CD8-positive, alpha-beta memory T cell (primary cell): ENCODE data around the gene MACROD2. TPM values are rescaled to one million over a fixed set of nuclear protein-coding genes. Genes with fewer than 3 reads are reported as not detected.

Experiments used
- CTCF ChIA-PET: fragments of 350-600 bp; sonication (Branson Sonifier 250); formaldehyde crosslinking; loops from one replicate; lab custom pipeline; 2021; ENCODE audit warnings: antibody characterized with exemption; lab: Charles Lee
- POLR2A ChIA-PET: fragments of 350-600 bp; sonication (Branson Sonifier 250); formaldehyde crosslinking; loops from one replicate; lab custom pipeline; 2021; ENCODE audit warnings: antibody characterized with exemption; lab: Charles Lee
- DNase-seq, 5 donors: peaks; one replicate each; pipeline versions ENCODE4 v3.0.0 to v3.0.0-alpha.2; 2020 to 2022; ENCODE audit warnings: mixed read lengths in 1 of 5
- H3K27ac ChIP-seq: one replicate; pipeline ENCODE4 v1.7.0; 2013; ENCODE audit warnings: low read depth, mild to moderate bottlenecking, low read length, moderate library complexity
- H3K27me3 ChIP-seq: 2 replicates; pipeline ENCODE4 v1.7.0; 2013; ENCODE audit warnings: low read length, mild to moderate bottlenecking; ENCODE audit not compliant: insufficient read depth, poor library complexity, severe bottlenecking
- H3K36me3 ChIP-seq: 2 replicates; pipeline ENCODE4 v1.7.0; 2013; ENCODE audit warnings: mild to moderate bottlenecking, low read length, moderate library complexity; ENCODE audit not compliant: insufficient read depth
- H3K4me1 ChIP-seq: 2 replicates; pipeline ENCODE4 v1.7.0; 2013; ENCODE audit warnings: mild to moderate bottlenecking, low read length, moderate library complexity; ENCODE audit not compliant: insufficient read depth
- H3K4me3 ChIP-seq: 2 replicates; pipeline ENCODE4 v1.7.0; 2013; ENCODE audit warnings: mild to moderate bottlenecking, low read length
- H3K9me3 ChIP-seq: 2 replicates; pipeline ENCODE4 v1.7.0; 2013; ENCODE audit warnings: mild to moderate bottlenecking, low read length
- H3K27ac Mint-ChIP-seq, 8 donors: one replicate each; pipeline ENCODE4 v1.8.0; 2020 to 2021; ENCODE audit warnings: mixed read lengths in 8 of 8, mild to moderate bottlenecking in 6 of 8, inconsistent platforms in 3 of 8, moderate library complexity in 3 of 8
- H3K27me3 Mint-ChIP-seq, 2 donors: one replicate each; pipeline ENCODE4 v1.8.0; 2020 to 2021; ENCODE audit warnings: mixed read lengths in 2 of 2, mild to moderate bottlenecking in 1 of 2, moderate library complexity in 1 of 2
- H3K36me3 Mint-ChIP-seq, 3 donors: one replicate each; pipeline ENCODE4 v1.8.0; 2020 to 2021; ENCODE audit warnings: mixed read lengths in 3 of 3, inconsistent platforms in 1 of 3, mild to moderate bottlenecking in 1 of 3
- H3K4me1 Mint-ChIP-seq, 3 donors: one replicate each; pipeline ENCODE4 v1.8.0; 2020 to 2021; ENCODE audit warnings: mixed read lengths in 3 of 3, inconsistent platforms in 1 of 3, mild to moderate bottlenecking in 1 of 3
- H3K4me3 Mint-ChIP-seq, 7 donors: one replicate each; pipeline ENCODE4 v1.8.0; 2020 to 2021; ENCODE audit warnings: mixed read lengths in 7 of 7, mild to moderate bottlenecking in 6 of 7, moderate library complexity in 4 of 7, inconsistent platforms in 2 of 7
- H3K9me3 Mint-ChIP-seq, 5 donors: one replicate each; pipeline ENCODE4 v1.8.0; 2020 to 2022; ENCODE audit warnings: mixed read lengths in 5 of 5, mild to moderate bottlenecking in 3 of 5, moderate library complexity in 2 of 5, inconsistent platforms in 1 of 5
- polyA plus RNA-seq: library from polyadenylated mRNA; unstranded; fragments of 300-500 nt; fragmentation: Illumina TruSeq; gene quantifications from one replicate; pipeline ENCODE4 v1.2.3, GENCODE V29; 2021
- total RNA-seq, 2 experiments: library from RNA; stranded (reverse); gene quantifications; one replicate each; pipeline ENCODE4 v1.2.3, GENCODE V29; 2021

The MACROD2 gene
- total and polyA plus RNA-seq, 3 experiments from 2014 or later: not detected

GRCh38 chr20:16096756-16097326 is 2101.5 kb downstream of the MACROD2 start:
- Histone ChIP-seq H3K4me1 (no peaks in the 10 kb centered on the region), H3K4me3 (no peak overlapping the region), H3K27me3 (no peaks in the 10 kb centered on the region), H3K27ac (no peak overlapping the region), H3K36me3 (no peaks in the 10 kb centered on the region), H3K9me3 (no peaks in the 10 kb centered on the region)
- ChIA-PET POLR2A (no interaction called here), CTCF (no interaction called here)
- no peak for DNase-seq
- Mint-ChIP-seq H3K27me3 (peaks cover 0 to 2% of the 10 kb centered on the region in 2 donors), H3K9me3 (peaks cover 0 to 5% (median 3%) of the 10 kb centered on the region in 5 donors), H3K27ac (no peak overlapping the region), H3K36me3 (no peaks in the 10 kb centered on the region), H3K4me1 (no peaks in the 10 kb centered on the region), H3K4me3 (no peak overlapping the region)

GRCh38 chr20:16097788-16098187 is 2102.5 kb downstream of the MACROD2 start:
- no peak overlapping the region for H3K27ac Mint-ChIP-seq
- H3K36me3 ChIP-seq: no peaks in the 10 kb centered on the region
- H3K4me3 ChIP-seq: no peak overlapping the region

GRCh38 chr20:16098890-16099639 is 2103.7 kb downstream of the MACROD2 start:
- H3K27me3 Mint-ChIP-seq: peaks cover 0 to 2% of the 10 kb centered on the region in 2 donors
- H3K27ac Mint-ChIP-seq: no peak overlapping the region
- ChIA-PET POLR2A (no interaction called here), CTCF (interaction anchor here (0.6 kb wide), 1 partner anchor 87 kb away, joined by 3 read pairs; no protein-coding TSS in a partner anchor)
- Histone ChIP-seq H3K27me3 (no peaks in the 10 kb centered on the region), H3K4me3 (no peak overlapping the region), H3K9me3 (no peaks in the 10 kb centered on the region), H3K27ac (no peak overlapping the region), H3K4me1 (no peaks in the 10 kb centered on the region), H3K36me3 (no peaks in the 10 kb centered on the region)
- peaks cover 0 to 8% (median 4%) of the 10 kb centered on the region in 5 donors for H3K9me3 Mint-ChIP-seq
- no peak overlapping the region for H3K4me3 Mint-ChIP-seq
- no peaks in the 10 kb centered on the region for H3K4me1 Mint-ChIP-seq
- no peak for DNase-seq
- no peaks in the 10 kb centered on the region for H3K36me3 Mint-ChIP-seq

More at GRCh38 chr20:16097788-16098187, 2102.5 kb downstream of the MACROD2 start:
- no peaks in the 10 kb centered on the region for H3K4me1 Mint-ChIP-seq
- ChIA-PET CTCF (no interaction called here), POLR2A (no interaction called here)
- no peak overlapping the region for H3K27ac ChIP-seq
- H3K9me3 ChIP-seq: no peaks in the 10 kb centered on the region
- H3K4me3 Mint-ChIP-seq: no peak overlapping the region
- no peaks in the 10 kb centered on the region for H3K27me3 ChIP-seq
- peaks cover 0 to 5% (median 3%) of the 10 kb centered on the region in 5 donors for H3K9me3 Mint-ChIP-seq
- H3K4me1 ChIP-seq: no peaks in the 10 kb centered on the region
- no peaks in the 10 kb centered on the region for H3K36me3 Mint-ChIP-seq
- DNase-seq: no peak
- H3K27me3 Mint-ChIP-seq: peaks cover 0 to 2% of the 10 kb centered on the region in 2 donors

DNA sequence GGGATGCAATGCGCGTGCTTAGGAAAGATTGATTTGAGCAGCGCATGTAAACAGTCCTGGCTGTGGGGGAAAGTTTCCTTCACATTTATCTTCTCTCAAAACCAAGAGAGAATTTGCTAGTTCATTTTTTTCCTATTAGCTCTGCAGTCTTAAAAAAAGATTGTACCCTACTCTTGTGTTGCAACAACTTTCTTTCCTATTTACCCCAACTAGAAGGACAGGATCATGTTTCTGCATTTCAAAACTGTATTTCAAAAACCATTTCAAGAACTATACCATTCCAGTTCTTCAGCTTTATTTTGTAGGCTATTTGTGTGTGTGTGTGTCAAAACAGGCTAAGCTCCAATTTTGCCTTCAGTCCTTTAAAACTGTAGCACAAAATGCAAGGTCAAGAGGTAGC is 2104.8 kb downstream of the MACROD2 start:
- H3K4me1 Mint-ChIP-seq: no peaks in the 10 kb centered on the region
- H3K27ac Mint-ChIP-seq: no peak overlapping the region
- Histone ChIP-seq H3K27ac (no peak overlapping the region), H3K27me3 (no peaks in the 10 kb centered on the region), H3K36me3 (no peaks in the 10 kb centered on the region), H3K9me3 (no peaks in the 10 kb centered on the region), H3K4me1 (no peaks in the 10 kb centered on the region), H3K4me3 (no peak overlapping the region)
- no peak for DNase-seq
- no peak overlapping the region for H3K4me3 Mint-ChIP-seq
- POLR2A ChIA-PET: no interaction called here
- H3K36me3 Mint-ChIP-seq: no peaks in the 10 kb centered on the region
- H3K27me3 Mint-ChIP-seq: peaks cover 0 to 2% of the 10 kb centered on the region in 2 donors
- H3K9me3 Mint-ChIP-seq: peaks cover 0 to 7% (median 3%) of the 10 kb centered on the region in 5 donors
- CTCF ChIA-PET: no interaction called here

GRCh38 chr20:16100767-16101166 is 2105.5 kb downstream of the MACROD2 start:
- DNase-seq: no peak
- no peak overlapping the region for H3K4me3 ChIP-seq
- Mint-ChIP-seq H3K27me3 (peaks cover 0 to under 1% of the 10 kb centered on the region in 2 donors), H3K4me3 (no peak overlapping the region), H3K27ac (no peak overlapping the region), H3K4me1 (no peaks in the 10 kb centered on the region), H3K9me3 (peaks cover 0 to 10% (median 3%) of the 10 kb centered on the region in 5 donors), H3K36me3 (no peaks in the 10 kb centered on the region)
- H3K27me3 ChIP-seq: no peaks in the 10 kb centered on the region
- no peaks in the 10 kb centered on the region for H3K4me1 ChIP-seq
- H3K9me3 ChIP-seq: no peaks in the 10 kb centered on the region
- ChIA-PET CTCF (no interaction called here), POLR2A (no interaction called here)
- H3K36me3 ChIP-seq: no peaks in the 10 kb centered on the region
- H3K27ac ChIP-seq: no peak overlapping the region

Other genes with a start within 250 kb of the MACROD2 start
- gene ESF1, start 210.6 kb upstream of the MACROD2 start, total RNA-seq: 10 to 100 TPM; 25.6 to 27.1 TPM
- 7.5 TPM for gene ESF1, start 210.6 kb upstream of the MACROD2 start, polyA plus RNA-seq
- 10 to 100 TPM; 31.0 to 31.9 TPM for gene NDUFAF5, start 210.5 kb upstream of the MACROD2 start, total RNA-seq
- gene NDUFAF5, start 210.5 kb upstream of the MACROD2 start, polyA plus RNA-seq: 9.4 TPM
- not detected for gene SEL1L2, start 4.9 kb upstream of the MACROD2 start, total RNA-seq
- gene SEL1L2, start 4.9 kb upstream of the MACROD2 start, polyA plus RNA-seq: not detected